Transverse colon (tissue), 4 donors: Measurements from ENCODE around the gene TRIM37. TPM values are rescaled to one million over a fixed set of nuclear protein-coding genes. Genes with fewer than 3 reads are reported as not detected.

Source experiments
- DNase-seq: peaks from one replicate; pipeline ENCODE4 v3.0.0-alpha.2; 2019
- H3K27ac ChIP-seq, 4 donors: fragments of 200-600 bp; sonication (generic); 2 replicates each; pipeline ENCODE4 v1.5.1; 2016 to 2018; ENCODE audit warnings: inconsistent platforms in 4 of 4
- H3K27me3 ChIP-seq: fragments of 200-600 bp; sonication (generic); 2 replicates; pipeline ENCODE4 v1.5.1; 2017; ENCODE audit warnings: inconsistent platforms
- H3K36me3 ChIP-seq, 4 donors: fragments of 200-600 bp; sonication (generic); 2 replicates each; pipeline ENCODE4 v1.5.1; 2017 to 2019; ENCODE audit warnings: inconsistent platforms in 4 of 4
- H3K4me1 ChIP-seq, 4 donors: fragments of 200-600 bp; sonication (generic); 2 replicates each; pipeline ENCODE4 v1.5.1; 2017 to 2020; ENCODE audit warnings: inconsistent platforms in 4 of 4
- H3K4me3 ChIP-seq, 4 donors: fragments of 200-600 bp; sonication (generic); 1 replicate in 1 of 4; 2 replicates in 3 of 4; pipeline versions ENCODE4 v1.5.1 to v1.6.1; 2017 to 2019; ENCODE audit warnings: inconsistent platforms in 4 of 4
- H3K9me3 ChIP-seq, 2 donors: fragments of 200-600 bp; sonication (generic); 2 replicates each; pipeline ENCODE4 v1.5.1; 2017 to 2019; ENCODE audit warnings: inconsistent platforms in 2 of 2
- CTCF ChIP-seq, 5 experiments: fragments of 200-600 bp in 3 of 5; fragments of 450-650 bp in 2 of 5; sonication (generic) in 3 of 5; IDR thresholded peaks; 1 replicate in 2 of 5; 2 replicates in 3 of 5; pipeline ENCODE4 v1.5.1; 2016 to 2017; ENCODE audit warnings: antibody characterized with exemption in 5 of 5, inconsistent platforms in 3 of 5, mild to moderate bottlenecking in 2 of 5, moderate library complexity in 1 of 5
- EP300 ChIP-seq: sonication (generic); formaldehyde crosslinking; IDR thresholded peaks from one replicate; pipeline ENCODE4 v1.6.1; 2017; ENCODE audit warnings: antibody characterized with exemption, low read depth
- POLR2A ChIP-seq: fragments of 450-650 bp; IDR thresholded peaks from one replicate; pipeline ENCODE4 v1.6.1; 2016; ENCODE audit warnings: antibody characterized with exemption, mild to moderate bottlenecking, moderate library complexity
- POLR2AphosphoS5 ChIP-seq, 3 donors: sonication (generic); formaldehyde crosslinking; IDR thresholded peaks; one replicate each; pipeline ENCODE4 v1.6.1; 2016; ENCODE audit warnings: antibody characterized with exemption in 3 of 3
- WGBS, 2 donors: methylation state at CpG; one replicate each; pipeline ENCODE4 v1.1.5; 2018; ENCODE audit warnings: low coverage in 1 of 2; 5-methylcytosine and 5-hydroxymethylcytosine counted together
- in situ Hi-C, 4 donors: fragments of 200-750 bp; cut with MboI; loops; one replicate each; pipeline versions ENCODE4 v1.15.0 to v1.15.1; 2017; ENCODE audit warnings: low sequenced_read_pairs in 3 of 4, low pct_ligation_motif_present in 1 of 4, low pct_unique_long_range_greater_than_20kb in 1 of 4
- intact Hi-C: fragments of 100-400 bp; cut with DNase I; formaldehyde crosslinking; loops from one replicate; pipeline ENCODE4 v1.15.1; 2023; ENCODE audit warnings: low total_unique reads
- total RNA-seq, 4 donors: library from RNA; depleted of rRNA; stranded (reverse); fragments of >200 nt; gene quantifications; one replicate each; pipeline ENCODE4 v1.1.0, GENCODE V29; 2016

Gene TRIM37
- total RNA-seq, 4 donors from 2014 or later, result 2.2 to 18.3 (median 14.7) TPM

GRCh38 chr17:59003860-59004259, 102.8 kb downstream of the TRIM37 start:
- Histone ChIP-seq H3K27ac (no peak overlapping the region), H3K4me3 (no peak overlapping the region), H3K4me1 (peaks cover 0 to 5% (median 0%) of the 10 kb centered on the region in 4 donors), H3K27me3 (no peaks in the 10 kb centered on the region), H3K36me3 (peaks cover 0 to 10% (median 1%) of the 10 kb centered on the region in 4 donors), H3K9me3 (no peaks in the 10 kb centered on the region)
- TF ChIP-seq POLR2A (no peak), EP300 (no peak), CTCF (IDR thresholded peaks at IDR 0.05) (no peak), POLR2AphosphoS5 (IDR thresholded peaks at IDR 0.05) (no peak)
- in situ Hi-C loops (loop anchor here in 3 of 4 donors (10.0 kb wide), 5 partner anchors 289 to 479 kb away; no protein-coding TSS in a partner anchor), intact Hi-C loops (loop anchor here (5.0 to 10.0 kb wide), 3 partner anchors 292 to 489 kb away; partner anchors contain the start of gene MTMR4)
- no peak for DNase-seq
- 91 to 100% methylated on average over 1 of the region's 1 CpG for WGBS, 2 donors

- no peak for DNase-seq
- Histone ChIP-seq H3K27ac (no peak overlapping the region), H3K4me1 (peaks cover 0 to 5% (median 0%) of the 10 kb centered on the region in 4 donors), H3K9me3 (no peaks in the 10 kb centered on the region), H3K4me3 (no peak overlapping the region), H3K27me3 (no peaks in the 10 kb centered on the region), H3K36me3 (peaks cover 0 to 10% (median 2%) of the 10 kb centered on the region in 4 donors)
- 96% methylated on average over 2 of the region's 2 CpGs; no CpG with 5 or more reads in 1 of the 2 donors for WGBS, 2 donors
- in situ Hi-C loops (loop anchor here in 3 of 4 donors (10.0 kb wide), 5 partner anchors 288 to 478 kb away; no protein-coding TSS in a partner anchor), intact Hi-C loops (loop anchor here (5.0 to 10.0 kb wide), 3 partner anchors 291 to 488 kb away; partner anchors contain the start of gene MTMR4)
- TF ChIP-seq POLR2A (no peak), EP300 (no peak), CTCF (IDR thresholded peaks at IDR 0.05) (no peak), POLR2AphosphoS5 (IDR thresholded peaks at IDR 0.05) (no peak)
Observed at GRCh38 chr17:59002848-59003247, 103.8 kb downstream of the TRIM37 start.

- H3K4me1 ChIP-seq, result peaks cover 0 to 5% (median 0%) of the 10 kb centered on the region in 4 donors
- TF ChIP-seq EP300, result no peak
- TF ChIP-seq POLR2A, result no peak
- TF ChIP-seq CTCF (IDR thresholded peaks at IDR 0.05), result no peak
- no peak for TF ChIP-seq POLR2AphosphoS5 (IDR thresholded peaks at IDR 0.05)
- H3K4me3 ChIP-seq, result no peak overlapping the region
- WGBS, 2 donors, result 92 to 93% methylated on average over 2 to 3 of the region's 3 CpGs
- DNase-seq, result no peak
- H3K27me3 ChIP-seq, result no peaks in the 10 kb centered on the region
- peaks cover 0 to 10% (median 2%) of the 10 kb centered on the region in 4 donors for H3K36me3 ChIP-seq
- H3K27ac ChIP-seq, result no peak overlapping the region
- intact Hi-C loops (loop anchor here (5.0 to 10.0 kb wide), 3 partner anchors 290 to 487 kb away; partner anchors contain the start of gene MTMR4), in situ Hi-C loops (loop anchor here in 3 of 4 donors (10.0 kb wide), 5 partner anchors 287 to 477 kb away; no protein-coding TSS in a partner anchor)
- no peaks in the 10 kb centered on the region for H3K9me3 ChIP-seq
Observed at GRCh38 chr17:59002126-59002525, 104.6 kb downstream of the TRIM37 start.

- H3K4me1 ChIP-seq, result peaks cover 0 to 5% (median 0%) of the 10 kb centered on the region in 4 donors
- peak; percentile 31 for DNase-seq
- no peaks in the 10 kb centered on the region for H3K27me3 ChIP-seq
- H3K4me3 ChIP-seq, result no peak overlapping the region
- in situ Hi-C loops, result loop anchor here in 3 of 4 donors (10.0 kb wide), 5 partner anchors 286 to 476 kb away; no protein-coding TSS in a partner anchor
- H3K36me3 ChIP-seq, result peaks cover 0 to 10% (median 2%) of the 10 kb centered on the region in 4 donors
- intact Hi-C loops, result loop anchor here (5.0 to 10.0 kb wide), 3 partner anchors 289 to 486 kb away; partner anchors contain the start of gene MTMR4
- no peaks in the 10 kb centered on the region for H3K9me3 ChIP-seq
- TF ChIP-seq EP300 (no peak), POLR2AphosphoS5 (IDR thresholded peaks at IDR 0.05) (no peak), POLR2A (no peak), CTCF (IDR thresholded peaks at IDR 0.05) (no peak)
- H3K27ac ChIP-seq, result no peak overlapping the region
- 55 to 76% methylated on average over 7 to 10 of the region's 10 CpGs for WGBS, 2 donors
Observed at GRCh38 chr17:59001158-59001814, 105.4 kb downstream of the TRIM37 start.
